GM23338 (cell line): Measurements from ENCODE around the gene PITRM1. TPM values are rescaled to one million over a fixed set of nuclear protein-coding genes. Genes with fewer than 3 reads are reported as not detected.

ENCODE experiments used
- ATAC-seq: fragments of 200-7000 bp; cut with Tn5 transposase; 3 replicates; pipeline ENCODE4 v1.9.1; 2020
- DNase-seq: peaks from one replicate; pipeline ENCODE4 v3.0.0-alpha.2; 2015; ENCODE audit warnings: low spot score
- H2AFZ ChIP-seq: fragments of 200-600 bp; sonication (generic); 2 replicates; pipeline ENCODE4 v1.8.0; 2016; ENCODE audit warnings: antibody characterized with exemption, mild to moderate bottlenecking, moderate library complexity
- H3F3A ChIP-seq: fragments of 200-600 bp; sonication (generic); replicated peaks from 2 replicates; pipeline ENCODE4 v1.8.0; 2017; ENCODE audit warnings: antibody characterized with exemption, mixed run types, low read depth
- H3K27ac ChIP-seq: fragments of 200-600 bp; sonication (generic); 2 replicates; pipeline ENCODE4 v1.6.1; 2016; ENCODE audit warnings: low read depth
- H3K27me3 ChIP-seq: fragments of 200-600 bp; sonication (generic); 2 replicates; pipeline ENCODE4 v1.8.0; 2016; ENCODE audit warnings: mild to moderate bottlenecking, mixed run types, moderate library complexity; ENCODE audit not compliant: insufficient read depth
- H3K36me3 ChIP-seq: fragments of 200-600 bp; sonication (generic); 2 replicates; pipeline ENCODE4 v1.8.0; 2016; ENCODE audit warnings: mild to moderate bottlenecking; ENCODE audit not compliant: insufficient read depth
- H3K4me1 ChIP-seq: fragments of 200-600 bp; sonication (generic); 2 replicates; pipeline ENCODE4 v1.8.0; 2016; ENCODE audit warnings: mild to moderate bottlenecking, moderate library complexity; ENCODE audit not compliant: insufficient read depth
- H3K4me2 ChIP-seq: fragments of 200-600 bp; sonication (generic); 2 replicates; pipeline ENCODE4 v1.7.1; 2017; ENCODE audit warnings: mixed run types
- H3K4me3 ChIP-seq: fragments of 200-600 bp; sonication (generic); 2 replicates; pipeline ENCODE4 v1.6.1; 2016; ENCODE audit warnings: mixed run types
- H3K79me2 ChIP-seq: fragments of 200-600 bp; sonication (generic); replicated peaks from 2 replicates; pipeline ENCODE4 v1.8.0; 2017; ENCODE audit warnings: mild to moderate bottlenecking; ENCODE audit not compliant: insufficient read depth
- H3K9me2 ChIP-seq: fragments of 200-600 bp; sonication (generic); 2 replicates; pipeline ENCODE4 v1.8.0; 2017; ENCODE audit not compliant: insufficient read depth
- H4K20me1 ChIP-seq: fragments of 200-600 bp; sonication (generic); replicated peaks from 2 replicates; pipeline ENCODE4 v1.8.0; 2017; ENCODE audit warnings: mild to moderate bottlenecking; ENCODE audit not compliant: insufficient read depth
- H3K27ac Mint-ChIP-seq: 2 replicates; pipeline ENCODE4 v1.8.0; 2020; ENCODE audit warnings: inconsistent platforms, mild to moderate bottlenecking, moderate library complexity, mixed read lengths
- H3K27me3 Mint-ChIP-seq: 3 replicates; pipeline ENCODE4 v1.8.0; 2022; ENCODE audit warnings: low read depth, mild to moderate bottlenecking, moderate library complexity, mixed read lengths, inconsistent platforms; ENCODE audit not compliant: insufficient read depth, poor library complexity
- H3K36me3 Mint-ChIP-seq: 3 replicates; pipeline ENCODE4 v1.8.0; 2021; ENCODE audit warnings: low read depth, mild to moderate bottlenecking, inconsistent platforms, moderate library complexity, mixed read lengths
- H3K4me1 Mint-ChIP-seq: 3 replicates; pipeline ENCODE4 v1.8.0; 2020; ENCODE audit warnings: mild to moderate bottlenecking, inconsistent platforms, mixed read lengths
- H3K4me3 Mint-ChIP-seq: 3 replicates; pipeline ENCODE4 v1.8.0; 2021; ENCODE audit warnings: moderate library complexity, mild to moderate bottlenecking, inconsistent platforms, mixed read lengths
- H3K9me3 Mint-ChIP-seq: 3 replicates; pipeline ENCODE4 v1.8.0; 2020; ENCODE audit warnings: moderate library complexity, mild to moderate bottlenecking, inconsistent platforms, mixed read lengths
- EZH2 ChIP-seq: fragments of 200-600 bp; sonication (generic); IDR thresholded peaks from one replicate; pipeline ENCODE4 v1.8.0; 2017; ENCODE audit warnings: antibody characterized with exemption, mild to moderate bottlenecking, low read depth; ENCODE audit not compliant: unreplicated experiment
- EZH2phosphoT487 ChIP-seq: fragments of 200-600 bp; sonication (generic); IDR thresholded peaks from one replicate; pipeline ENCODE4 v1.8.1; 2018; ENCODE audit warnings: antibody characterized with exemption; ENCODE audit not compliant: unreplicated experiment
- JUNB ChIP-seq: IDR thresholded peaks from one replicate; pipeline ENCODE4 v1.6.1; 2016; ENCODE audit warnings: antibody characterized with exemption; ENCODE audit not compliant: unreplicated experiment
- NANOG ChIP-seq: IDR thresholded peaks from 2 replicates; pipeline ENCODE4 v1.6.1; 2016; ENCODE audit warnings: antibody characterized with exemption, borderline replicate concordance
- POLR2AphosphoS5 ChIP-seq: IDR thresholded peaks from 2 replicates; pipeline ENCODE4 v1.6.1; 2016; ENCODE audit warnings: antibody characterized with exemption, low read depth
- STAT1 ChIP-seq: IDR thresholded peaks from one replicate; pipeline ENCODE4 v1.6.1; 2016; ENCODE audit warnings: antibody characterized with exemption; ENCODE audit not compliant: unreplicated experiment
- ZNF114 ChIP-seq: fragments of 250-450 bp; sonication (Bioruptor Pico); IDR thresholded peaks from 2 replicates; pipeline ENCODE4 v1.5.0; 2020; ENCODE audit warnings: mild to moderate bottlenecking, moderate library complexity
- ZNF331 ChIP-seq: fragments of 250-450 bp; sonication (Bioruptor Pico); IDR thresholded peaks from 2 replicates; pipeline ENCODE4 v1.5.0; 2020; ENCODE audit warnings: low read depth, mild to moderate bottlenecking, moderate library complexity
- polyA plus RNA-seq: library from polyadenylated mRNA; unstranded; fragments of >200 nt; fragmentation: Nextera tagmentation; extraction: Ambion mirVana; gene quantifications from 2 replicates; pipeline ENCODE4 v1.2.1, GENCODE V29; 2016
- total RNA-seq: library from RNA; depleted of rRNA; stranded (reverse); fragments of >200 nt; shearing (Covaris generic); gene quantifications from 2 replicates; pipeline ENCODE4 v1.2.3, GENCODE V29; 2014
- TF ChIP-seq, protein P1 (sequence below): IDR thresholded peaks from one replicate; pipeline ENCODE4 v1.6.1; 2018; ENCODE audit warnings: antibody characterized with exemption; ENCODE audit not compliant: unreplicated experiment
- TF ChIP-seq, protein P2 (sequence below): fragments of 250-450 bp; sonication (Bioruptor Pico); IDR thresholded peaks from 2 replicates; pipeline ENCODE4 v1.5.0; 2020; ENCODE audit warnings: mild to moderate bottlenecking, moderate library complexity
- TF ChIP-seq, protein P3 (sequence below), 2 experiments: fragments of 200-600 bp in 1 of 2; sonication (generic) in 1 of 2; conservative IDR thresholded peaks; 2 replicates each; pipeline versions ENCODE4 v1.5.1 to v1.6.1; 2016 to 2017; ENCODE audit warnings: antibody characterized with exemption in 2 of 2, low read depth in 2 of 2, mild to moderate bottlenecking in 2 of 2, moderate library complexity in 1 of 2

Gene PITRM1
- total and polyA plus RNA-seq, 2 experiments from 2014 or later, result 29.0 to 33.0 TPM

DNA sequence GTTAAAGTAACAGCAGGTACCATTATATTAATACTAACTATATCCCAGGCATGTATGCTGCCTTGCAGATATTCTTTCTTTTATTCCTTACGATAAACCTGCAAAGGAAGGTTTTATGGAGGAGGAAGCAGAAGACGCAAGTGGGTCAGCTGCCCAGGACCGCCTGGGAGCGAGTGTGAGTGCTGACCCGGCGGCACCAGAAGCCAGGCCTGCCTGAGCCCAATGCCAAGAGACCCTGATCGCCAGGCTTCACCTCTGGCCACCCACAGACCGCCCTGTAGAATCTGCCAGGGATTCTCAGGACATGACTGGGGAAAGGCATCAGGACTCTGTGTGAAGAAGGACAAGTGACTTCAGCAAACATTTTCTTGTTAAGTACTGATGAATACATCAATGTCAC is 26.3 kb downstream of the PITRM1 start:
- Histone ChIP-seq H3K79me2 (no peaks in the 10 kb centered on the region), H3F3A (no peaks in the 10 kb centered on the region), H3K4me2 (no peak overlapping the region), H3K9me2 (no peaks in the 10 kb centered on the region), H3K4me3 (no peak overlapping the region), H4K20me1 (0 out of 2 replicates have a peak, but pooled peaks cover 5% of the 10 kb centered on the region), H3K27me3 (no peaks in the 10 kb centered on the region), H3K4me1 (no peaks in the 10 kb centered on the region), H3K36me3 (peaks cover 4% of the 10 kb centered on the region), H3K27ac (no peak overlapping the region), H2AFZ (no peak overlapping the region)
- H3K27me3 Mint-ChIP-seq, result no peaks in the 10 kb centered on the region
- no peak for DNase-seq
- no peaks in the 10 kb centered on the region for H3K9me3 Mint-ChIP-seq
- no peak for ATAC-seq
- no peak overlapping the region for H3K4me3 Mint-ChIP-seq
- peaks cover 59% of the 10 kb centered on the region for H3K36me3 Mint-ChIP-seq
- TF ChIP-seq NANOG, result no peak
- no peak for TF ChIP-seq EZH2
- TF ChIP-seq, protein P1, sequence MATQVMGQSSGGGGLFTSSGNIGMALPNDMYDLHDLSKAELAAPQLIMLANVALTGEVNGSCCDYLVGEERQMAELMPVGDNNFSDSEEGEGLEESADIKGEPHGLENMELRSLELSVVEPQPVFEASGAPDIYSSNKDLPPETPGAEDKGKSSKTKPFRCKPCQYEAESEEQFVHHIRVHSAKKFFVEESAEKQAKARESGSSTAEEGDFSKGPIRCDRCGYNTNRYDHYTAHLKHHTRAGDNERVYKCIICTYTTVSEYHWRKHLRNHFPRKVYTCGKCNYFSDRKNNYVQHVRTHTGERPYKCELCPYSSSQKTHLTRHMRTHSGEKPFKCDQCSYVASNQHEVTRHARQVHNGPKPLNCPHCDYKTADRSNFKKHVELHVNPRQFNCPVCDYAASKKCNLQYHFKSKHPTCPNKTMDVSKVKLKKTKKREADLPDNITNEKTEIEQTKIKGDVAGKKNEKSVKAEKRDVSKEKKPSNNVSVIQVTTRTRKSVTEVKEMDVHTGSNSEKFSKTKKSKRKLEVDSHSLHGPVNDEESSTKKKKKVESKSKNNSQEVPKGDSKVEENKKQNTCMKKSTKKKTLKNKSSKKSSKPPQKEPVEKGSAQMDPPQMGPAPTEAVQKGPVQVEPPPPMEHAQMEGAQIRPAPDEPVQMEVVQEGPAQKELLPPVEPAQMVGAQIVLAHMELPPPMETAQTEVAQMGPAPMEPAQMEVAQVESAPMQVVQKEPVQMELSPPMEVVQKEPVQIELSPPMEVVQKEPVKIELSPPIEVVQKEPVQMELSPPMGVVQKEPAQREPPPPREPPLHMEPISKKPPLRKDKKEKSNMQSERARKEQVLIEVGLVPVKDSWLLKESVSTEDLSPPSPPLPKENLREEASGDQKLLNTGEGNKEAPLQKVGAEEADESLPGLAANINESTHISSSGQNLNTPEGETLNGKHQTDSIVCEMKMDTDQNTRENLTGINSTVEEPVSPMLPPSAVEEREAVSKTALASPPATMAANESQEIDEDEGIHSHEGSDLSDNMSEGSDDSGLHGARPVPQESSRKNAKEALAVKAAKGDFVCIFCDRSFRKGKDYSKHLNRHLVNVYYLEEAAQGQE, result no peak
- TF ChIP-seq POLR2AphosphoS5, result no peak
- TF ChIP-seq ZNF331 (CRISPR knock-in tag), result no peak
- TF ChIP-seq, protein P2, sequence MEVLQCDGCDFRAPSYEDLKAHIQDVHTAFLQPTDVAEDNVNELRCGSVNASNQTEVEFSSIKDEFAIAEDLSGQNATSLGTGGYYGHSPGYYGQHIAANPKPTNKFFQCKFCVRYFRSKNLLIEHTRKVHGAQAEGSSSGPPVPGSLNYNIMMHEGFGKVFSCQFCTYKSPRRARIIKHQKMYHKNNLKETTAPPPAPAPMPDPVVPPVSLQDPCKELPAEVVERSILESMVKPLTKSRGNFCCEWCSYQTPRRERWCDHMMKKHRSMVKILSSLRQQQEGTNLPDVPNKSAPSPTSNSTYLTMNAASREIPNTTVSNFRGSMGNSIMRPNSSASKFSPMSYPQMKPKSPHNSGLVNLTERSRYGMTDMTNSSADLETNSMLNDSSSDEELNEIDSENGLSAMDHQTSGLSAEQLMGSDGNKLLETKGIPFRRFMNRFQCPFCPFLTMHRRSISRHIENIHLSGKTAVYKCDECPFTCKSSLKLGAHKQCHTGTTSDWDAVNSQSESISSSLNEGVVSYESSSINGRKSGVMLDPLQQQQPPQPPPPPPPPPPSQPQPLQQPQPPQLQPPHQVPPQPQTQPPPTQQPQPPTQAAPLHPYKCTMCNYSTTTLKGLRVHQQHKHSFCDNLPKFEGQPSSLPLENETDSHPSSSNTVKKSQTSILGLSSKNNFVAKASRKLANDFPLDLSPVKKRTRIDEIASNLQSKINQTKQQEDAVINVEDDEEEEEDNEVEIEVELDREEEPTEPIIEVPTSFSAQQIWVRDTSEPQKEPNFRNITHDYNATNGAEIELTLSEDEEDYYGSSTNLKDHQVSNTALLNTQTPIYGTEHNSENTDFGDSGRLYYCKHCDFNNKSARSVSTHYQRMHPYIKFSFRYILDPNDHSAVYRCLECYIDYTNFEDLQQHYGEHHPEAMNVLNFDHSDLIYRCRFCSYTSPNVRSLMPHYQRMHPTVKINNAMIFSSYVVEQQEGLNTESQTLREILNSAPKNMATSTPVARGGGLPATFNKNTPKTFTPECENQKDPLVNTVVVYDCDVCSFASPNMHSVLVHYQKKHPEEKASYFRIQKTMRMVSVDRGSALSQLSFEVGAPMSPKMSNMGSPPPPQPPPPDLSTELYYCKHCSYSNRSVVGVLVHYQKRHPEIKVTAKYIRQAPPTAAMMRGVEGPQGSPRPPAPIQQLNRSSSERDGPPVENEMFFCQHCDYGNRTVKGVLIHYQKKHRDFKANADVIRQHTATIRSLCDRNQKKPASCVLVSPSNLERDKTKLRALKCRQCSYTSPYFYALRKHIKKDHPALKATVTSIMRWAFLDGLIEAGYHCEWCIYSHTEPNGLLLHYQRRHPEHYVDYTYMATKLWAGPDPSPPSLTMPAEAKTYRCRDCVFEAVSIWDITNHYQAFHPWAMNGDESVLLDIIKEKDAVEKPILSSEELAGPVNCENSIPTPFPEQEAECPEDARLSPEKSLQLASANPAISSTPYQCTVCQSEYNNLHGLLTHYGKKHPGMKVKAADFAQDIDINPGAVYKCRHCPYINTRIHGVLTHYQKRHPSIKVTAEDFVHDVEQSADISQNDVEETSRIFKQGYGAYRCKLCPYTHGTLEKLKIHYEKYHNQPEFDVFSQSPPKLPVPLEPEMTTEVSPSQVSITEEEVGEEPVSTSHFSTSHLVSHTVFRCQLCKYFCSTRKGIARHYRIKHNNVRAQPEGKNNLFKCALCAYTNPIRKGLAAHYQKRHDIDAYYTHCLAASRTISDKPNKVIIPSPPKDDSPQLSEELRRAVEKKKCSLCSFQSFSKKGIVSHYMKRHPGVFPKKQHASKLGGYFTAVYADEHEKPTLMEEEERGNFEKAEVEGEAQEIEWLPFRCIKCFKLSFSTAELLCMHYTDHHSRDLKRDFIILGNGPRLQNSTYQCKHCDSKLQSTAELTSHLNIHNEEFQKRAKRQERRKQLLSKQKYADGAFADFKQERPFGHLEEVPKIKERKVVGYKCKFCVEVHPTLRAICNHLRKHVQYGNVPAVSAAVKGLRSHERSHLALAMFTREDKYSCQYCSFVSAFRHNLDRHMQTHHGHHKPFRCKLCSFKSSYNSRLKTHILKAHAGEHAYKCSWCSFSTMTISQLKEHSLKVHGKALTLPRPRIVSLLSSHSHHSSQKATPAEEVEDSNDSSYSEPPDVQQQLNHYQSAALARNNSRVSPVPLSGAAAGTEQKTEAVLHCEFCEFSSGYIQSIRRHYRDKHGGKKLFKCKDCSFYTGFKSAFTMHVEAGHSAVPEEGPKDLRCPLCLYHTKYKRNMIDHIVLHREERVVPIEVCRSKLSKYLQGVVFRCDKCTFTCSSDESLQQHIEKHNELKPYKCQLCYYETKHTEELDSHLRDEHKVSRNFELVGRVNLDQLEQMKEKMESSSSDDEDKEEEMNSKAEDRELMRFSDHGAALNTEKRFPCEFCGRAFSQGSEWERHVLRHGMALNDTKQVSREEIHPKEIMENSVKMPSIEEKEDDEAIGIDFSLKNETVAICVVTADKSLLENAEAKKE (CRISPR knock-in tag), result no peak
- TF ChIP-seq JUNB, result no peak
- no peak for TF ChIP-seq STAT1
- no peak for TF ChIP-seq ZNF114
- TF ChIP-seq, protein P3, sequence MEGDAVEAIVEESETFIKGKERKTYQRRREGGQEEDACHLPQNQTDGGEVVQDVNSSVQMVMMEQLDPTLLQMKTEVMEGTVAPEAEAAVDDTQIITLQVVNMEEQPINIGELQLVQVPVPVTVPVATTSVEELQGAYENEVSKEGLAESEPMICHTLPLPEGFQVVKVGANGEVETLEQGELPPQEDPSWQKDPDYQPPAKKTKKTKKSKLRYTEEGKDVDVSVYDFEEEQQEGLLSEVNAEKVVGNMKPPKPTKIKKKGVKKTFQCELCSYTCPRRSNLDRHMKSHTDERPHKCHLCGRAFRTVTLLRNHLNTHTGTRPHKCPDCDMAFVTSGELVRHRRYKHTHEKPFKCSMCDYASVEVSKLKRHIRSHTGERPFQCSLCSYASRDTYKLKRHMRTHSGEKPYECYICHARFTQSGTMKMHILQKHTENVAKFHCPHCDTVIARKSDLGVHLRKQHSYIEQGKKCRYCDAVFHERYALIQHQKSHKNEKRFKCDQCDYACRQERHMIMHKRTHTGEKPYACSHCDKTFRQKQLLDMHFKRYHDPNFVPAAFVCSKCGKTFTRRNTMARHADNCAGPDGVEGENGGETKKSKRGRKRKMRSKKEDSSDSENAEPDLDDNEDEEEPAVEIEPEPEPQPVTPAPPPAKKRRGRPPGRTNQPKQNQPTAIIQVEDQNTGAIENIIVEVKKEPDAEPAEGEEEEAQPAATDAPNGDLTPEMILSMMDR (conservative IDR thresholded peaks at IDR 0.05; ENCODE audit: low read depth in 2 of 2), result no peak
- no peak for TF ChIP-seq EZH2phosphoT487
- H3K4me1 Mint-ChIP-seq, result no peaks in the 10 kb centered on the region
- no peak overlapping the region for H3K27ac Mint-ChIP-seq
